H9 (cell line): ENCODE data around the gene PPM1J. TPM values are rescaled to one million over a fixed set of nuclear protein-coding genes. Genes with fewer than 3 reads are reported as not detected.

Experiments
- DNase-seq: peaks from one replicate; pipeline ENCODE4 v3.0.0-alpha.2; 2017
- H2AFZ ChIP-seq: one replicate; pipeline ENCODE4 v1.6.1; 2013; ENCODE audit warnings: mild to moderate bottlenecking, low read length, control low read depth, moderate library complexity
- H2AK5ac ChIP-seq: 2 replicates; pipeline ENCODE4 v1.6.1; 2013; ENCODE audit warnings: low read length, control low read depth, mixed read lengths; ENCODE audit not compliant: insufficient read length
- H2BK120ac ChIP-seq: one replicate; pipeline ENCODE4 v1.6.1; 2013; ENCODE audit warnings: low read depth, mild to moderate bottlenecking, low read length, control low read depth, inconsistent platforms; ENCODE audit not compliant: poor library complexity, severe bottlenecking
- H2BK12ac ChIP-seq: 2 replicates; pipeline ENCODE4 v1.6.1; 2013; ENCODE audit warnings: low read length, control low read depth, mixed read lengths, low read depth; ENCODE audit not compliant: insufficient read length
- H2BK15ac ChIP-seq: 2 replicates; pipeline ENCODE4 v1.6.1; 2013; ENCODE audit warnings: low read depth, low read length, control low read depth
- H2BK20ac ChIP-seq: one replicate; pipeline ENCODE4 v1.6.1; 2013; ENCODE audit warnings: low read depth, mild to moderate bottlenecking, low read length, control low read depth, inconsistent platforms; ENCODE audit not compliant: poor library complexity, severe bottlenecking
- H2BK5ac ChIP-seq: 2 replicates; pipeline ENCODE4 v1.6.1; 2013; ENCODE audit warnings: low read length, control low read depth, mixed read lengths; ENCODE audit not compliant: insufficient read length
- H3K14ac ChIP-seq: 2 replicates; pipeline ENCODE4 v1.6.1; 2013; ENCODE audit warnings: low read length, control low read depth; ENCODE audit not compliant: insufficient read depth
- H3K18ac ChIP-seq: 2 replicates; pipeline ENCODE4 v1.6.1; 2013; ENCODE audit warnings: low read depth, mild to moderate bottlenecking, mixed read lengths, low read length, control low read depth; ENCODE audit not compliant: insufficient read length
- H3K23ac ChIP-seq: 2 replicates; pipeline ENCODE4 v1.6.1; 2013; ENCODE audit warnings: low read length, control low read depth, mixed read lengths, low read depth; ENCODE audit not compliant: insufficient read length
- H3K23me2 ChIP-seq: 2 replicates; pipeline ENCODE4 v1.6.1; 2013; ENCODE audit warnings: low read depth, mild to moderate bottlenecking, mixed read lengths, low read length, control low read depth; ENCODE audit not compliant: insufficient read length, poor library complexity, severe bottlenecking
- H3K27ac ChIP-seq: 2 replicates; pipeline ENCODE4 v1.5.1; 2013; ENCODE audit warnings: low read length, control low read depth, mixed read lengths, low read depth; ENCODE audit not compliant: insufficient read length
- H3K27me3 ChIP-seq: 2 replicates; pipeline ENCODE4 v1.6.1; 2013; ENCODE audit warnings: low read length, control low read depth, inconsistent platforms; ENCODE audit not compliant: insufficient read depth
- H3K4ac ChIP-seq: 2 replicates; pipeline ENCODE4 v1.6.1; 2013; ENCODE audit warnings: low read depth, mild to moderate bottlenecking, control low read depth, inconsistent platforms, low read length, moderate library complexity
- H3K4me1 ChIP-seq: 2 replicates; pipeline ENCODE4 v1.6.1; 2013; ENCODE audit warnings: low read length, control low read depth, inconsistent platforms; ENCODE audit not compliant: insufficient read depth
- H3K4me2 ChIP-seq: 2 replicates; pipeline ENCODE4 v1.6.1; 2013; ENCODE audit warnings: low read length, control low read depth, mixed read lengths; ENCODE audit not compliant: insufficient read length, insufficient read depth
- H3K56ac ChIP-seq: 2 replicates; pipeline ENCODE4 v1.6.1; 2013; ENCODE audit warnings: low read depth, mild to moderate bottlenecking, mixed read lengths, low read length, control low read depth; ENCODE audit not compliant: insufficient read length
- H3K79me1 ChIP-seq: 2 replicates; pipeline ENCODE4 v1.6.1; 2013; ENCODE audit warnings: low read depth, mild to moderate bottlenecking, moderate library complexity, low read length, control low read depth, inconsistent platforms; ENCODE audit not compliant: insufficient read depth, poor library complexity, severe bottlenecking
- H3K79me2 ChIP-seq: 2 replicates; pipeline ENCODE4 v1.6.1; 2013; ENCODE audit warnings: low read length, control low read depth, inconsistent platforms; ENCODE audit not compliant: insufficient read depth
- H3K9ac ChIP-seq: 2 replicates; pipeline ENCODE4 v1.6.1; 2013; ENCODE audit warnings: low read length, control low read depth, mixed read lengths; ENCODE audit not compliant: insufficient read length; ENCODE audit errors: extremely low read depth
- H3K9me3 ChIP-seq: one replicate; pipeline ENCODE4 v1.6.1; 2013; ENCODE audit warnings: low read depth, low read length, inconsistent platforms; ENCODE audit not compliant: control insufficient read depth
- H3T11ph ChIP-seq: one replicate; pipeline ENCODE4 v1.6.1; 2013; ENCODE audit warnings: mild to moderate bottlenecking, low read length, control low read depth, inconsistent platforms
- H4K20me1 ChIP-seq: one replicate; pipeline ENCODE4 v1.6.1; 2013; ENCODE audit not compliant: control insufficient read depth, insufficient read length, insufficient read depth
- H4K5ac ChIP-seq: 2 replicates; pipeline ENCODE4 v1.6.1; 2013; ENCODE audit warnings: low read depth, mild to moderate bottlenecking, mixed read lengths, low read length, control low read depth; ENCODE audit not compliant: insufficient read length
- H4K8ac ChIP-seq: replicated peaks from 2 replicates; pipeline ENCODE4 v1.6.1; 2013; ENCODE audit warnings: low read length, control low read depth, mixed read lengths, low read depth; ENCODE audit not compliant: insufficient read length
- H4K91ac ChIP-seq: 2 replicates; pipeline ENCODE4 v1.6.1; 2013; ENCODE audit warnings: low read depth, mild to moderate bottlenecking, moderate library complexity, mixed read lengths, low read length, control low read depth; ENCODE audit not compliant: insufficient read length
- H3K27ac Mint-ChIP-seq, 3 experiments: 2 replicates in 2 of 3; 3 replicates in 1 of 3; pipeline ENCODE4 v1.8.0; 2020 to 2021; ENCODE audit warnings: mixed read lengths in 3 of 3, mild to moderate bottlenecking in 1 of 3, moderate library complexity in 1 of 3
- H3K27me3 Mint-ChIP-seq: 2 replicates; pipeline ENCODE4 v1.8.0; 2021; ENCODE audit warnings: low read depth, mild to moderate bottlenecking, moderate library complexity, mixed read lengths
- H3K36me3 Mint-ChIP-seq, 3 experiments: 2 replicates in 2 of 3; 3 replicates in 1 of 3; pipeline ENCODE4 v1.8.0; 2020 to 2021; ENCODE audit warnings: low read depth in 3 of 3, mixed read lengths in 3 of 3; ENCODE audit not compliant: insufficient read depth in 1 of 3
- H3K4me1 Mint-ChIP-seq, 2 experiments: 2 replicates each; pipeline ENCODE4 v1.8.0; 2020; ENCODE audit warnings: mixed read lengths in 2 of 2
- H3K4me3 Mint-ChIP-seq, 2 experiments: 2 replicates in 1 of 2; 3 replicates in 1 of 2; pipeline ENCODE4 v1.8.0; 2020 to 2021; ENCODE audit warnings: mild to moderate bottlenecking in 2 of 2, mixed read lengths in 2 of 2, moderate library complexity in 1 of 2
- H3K9me3 Mint-ChIP-seq, 2 experiments: 2 replicates in 1 of 2; 3 replicates in 1 of 2; pipeline ENCODE4 v1.8.0; 2020; ENCODE audit warnings: mild to moderate bottlenecking in 2 of 2, mixed read lengths in 2 of 2, moderate library complexity in 1 of 2
- CTCF ChIP-seq: fragments of 200-600 bp; sonication (generic); conservative IDR thresholded peaks from 3 replicates; pipeline ENCODE4 v1.8.0; 2021; ENCODE audit warnings: antibody characterized with exemption, mild to moderate bottlenecking
- WGBS: extraction: QIAGEN DNeasy Blood & Tissue Kit; methylation state at CpG from one replicate; pipeline ENCODE4 v1.1.7; 2013; ENCODE audit warnings: missing lambda C conversion rate, low lambda C conversion rate, mixed read lengths; ENCODE audit not compliant: insufficient read length; ENCODE audit errors: extremely low coverage; 5-methylcytosine and 5-hydroxymethylcytosine counted together
- total RNA-seq: library from RNA; stranded (reverse); gene quantifications from 2 replicates; pipeline ENCODE4 v1.2.1, GENCODE V29; 2021

The PPM1J gene
- total RNA-seq, 1 experiment from 2014 or later, result 12.7 TPM

- Histone ChIP-seq H2AK5ac (no peak overlapping the region), H4K5ac (no peak overlapping the region), H3T11ph (no peak overlapping the region), H4K91ac (no peak overlapping the region), H2AFZ (no peak overlapping the region), H3K4me1 (peaks cover 3% of the 10 kb centered on the region; the same call in 1 of the 2 replicates), H2BK120ac (no peak overlapping the region), H3K4ac (no peak overlapping the region), H3K79me2 (no peaks in the 10 kb centered on the region; the same call in 1 of the 2 replicates), H3K56ac (no peak overlapping the region), H3K9me3 (no peaks in the 10 kb centered on the region), H2BK5ac (no peak overlapping the region), H3K14ac (no peak overlapping the region), H2BK20ac (no peak overlapping the region), H3K4me2 (peak overlapping the region; percentile 57), H3K18ac (no peak overlapping the region), H3K23ac (no peak overlapping the region), H4K8ac (no peak overlapping the region), H3K9ac (no peak overlapping the region), H4K20me1 (no peaks in the 10 kb centered on the region), H3K23me2 (peaks cover 19% of the 10 kb centered on the region), H3K27me3 (no peaks in the 10 kb centered on the region), H3K79me1 (no peaks in the 10 kb centered on the region), H2BK15ac (no peak overlapping the region), H3K27ac (no peak overlapping the region), H2BK12ac (no peak overlapping the region)
- WGBS, result no CpG with 5 or more reads among the region's 14 CpGs
- Mint-ChIP-seq H3K4me1 (peaks cover 49 to 52% of the 10 kb centered on the region in 2 experiments), H3K27me3 (peaks cover 53% of the 10 kb centered on the region), H3K9me3 (peaks cover 0 to 3% of the 10 kb centered on the region in 2 experiments; a peak in 2 of 5 replicates), H3K4me3 (peak overlapping the region; percentile 75 to 95), H3K36me3 (peaks cover 13 to 24% (median 17%) of the 10 kb centered on the region in 3 experiments), H3K27ac (no peak overlapping the region; a peak in 1 of 7 replicates)
- DNase-seq, result peak; percentile 51
- no peak for TF ChIP-seq CTCF
Observed at GRCh38 chr1:112713466-112714312, 1.4 kb downstream of the PPM1J start.
